Parathyroid adenoma (tissue), 2 donors: ENCODE results near the gene ZNF282.
"Not testable (repeated sequence)": the region's sequence is repeated elsewhere in the genome, so short reads cannot be mapped to it uniquely, and the experiment has no call there.

Experiments
- H2AFZ ChIP-seq: fragments of 300-600 bp; sonication (generic); one replicate; pipeline ENCODE4 v1.7.0; 2017; ENCODE audit warnings: antibody characterized with exemption, mild to moderate bottlenecking
- H3K27ac ChIP-seq: fragments of 300-600 bp; sonication (generic); one replicate; pipeline ENCODE4 v1.7.0; 2017
- H3K27me3 ChIP-seq: fragments of 300-600 bp; sonication (generic); one replicate; pipeline ENCODE4 v1.7.0; 2017; ENCODE audit warnings: low read length; ENCODE audit not compliant: control insufficient read depth, insufficient read depth
- H3K36me3 ChIP-seq: fragments of 300-600 bp; sonication (generic); one replicate; pipeline ENCODE4 v1.7.0; 2017; ENCODE audit warnings: low read length; ENCODE audit not compliant: control insufficient read depth, insufficient read depth
- H3K4me1 ChIP-seq: fragments of 300-600 bp; sonication (generic); one replicate; pipeline ENCODE4 v1.7.0; 2017; ENCODE audit warnings: control low read depth
- H3K4me2 ChIP-seq: fragments of 300-600 bp; sonication (generic); one replicate; pipeline ENCODE4 v1.7.0; 2017; ENCODE audit warnings: low read length
- H3K4me3 ChIP-seq: fragments of 300-600 bp; sonication (generic); one replicate; pipeline ENCODE4 v1.7.0; 2017; ENCODE audit warnings: low read depth, low read length
- H3K79me2 ChIP-seq: fragments of 300-600 bp; sonication (generic); one replicate; pipeline ENCODE4 v1.7.0; 2017; ENCODE audit warnings: control low read depth
- H3K9ac ChIP-seq: fragments of 300-600 bp; sonication (generic); one replicate; pipeline ENCODE4 v1.7.0; 2017; ENCODE audit warnings: mild to moderate bottlenecking
- H3K9me3 ChIP-seq: fragments of 300-600 bp; sonication (generic); one replicate; pipeline ENCODE4 v1.7.0; 2017; ENCODE audit warnings: low read length; ENCODE audit not compliant: control insufficient read depth
- CTCF ChIP-seq: fragments of 300-600 bp; sonication (generic); IDR thresholded peaks from one replicate; pipeline ENCODE4 v1.7.0; 2017; ENCODE audit warnings: antibody characterized with exemption, mild to moderate bottlenecking
- donor health status: primary hyperparathyroidism.

The ZNF282 gene

DNA sequence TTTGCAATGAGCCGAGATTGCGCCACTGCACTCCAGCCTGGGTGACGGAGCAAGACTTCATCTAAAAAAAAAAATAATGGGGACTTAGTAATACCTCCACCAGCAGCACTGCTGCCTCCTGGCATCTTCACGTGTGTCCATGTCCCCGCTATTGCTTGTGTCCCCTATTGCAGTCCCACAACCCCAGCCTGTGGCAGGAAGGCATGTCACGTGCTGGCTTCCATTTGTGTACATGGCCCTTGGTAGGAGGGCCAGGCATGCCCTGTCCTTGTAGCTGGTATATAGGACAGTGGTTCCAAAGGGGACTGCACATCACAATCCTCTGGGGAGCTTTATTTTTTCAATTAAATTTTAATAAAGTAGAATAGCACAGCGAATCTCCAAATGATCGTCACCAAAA is 72.4 kb downstream of the ZNF282 start:
- Histone ChIP-seq H3K36me3 (no peaks in the 10 kb centered on the region), H3K27ac (no peak overlapping the region), H3K9ac (no peak overlapping the region), H3K4me2 (no peak overlapping the region), H3K4me1 (no peaks in the 10 kb centered on the region), H2AFZ (no peak overlapping the region), H3K79me2 (no peaks in the 10 kb centered on the region), H3K27me3 (no peaks in the 10 kb centered on the region), H3K9me3 (no peaks in the 10 kb centered on the region), H3K4me3 (no peak overlapping the region)
- TF ChIP-seq CTCF = no peak

DNA sequence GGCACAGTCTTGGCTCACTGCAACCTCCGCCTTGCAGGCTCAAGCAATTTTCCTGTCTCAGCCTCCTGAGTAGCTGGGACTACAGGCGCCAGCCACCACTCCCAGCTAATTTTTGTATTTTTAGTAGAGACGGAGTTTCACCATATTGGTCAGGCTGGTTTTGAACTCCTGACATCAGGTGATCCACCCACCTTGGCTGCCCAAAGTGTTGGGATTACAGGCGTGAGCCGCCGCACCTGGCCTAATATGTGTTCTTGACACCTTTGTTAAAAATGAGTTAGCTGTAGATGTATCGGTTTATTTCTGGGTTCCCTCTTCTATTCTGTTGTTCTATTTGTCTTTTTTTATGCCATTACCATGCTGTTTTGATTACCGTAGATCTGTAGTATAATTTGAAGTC is 79.1 kb downstream of the ZNF282 start:
- not testable (repeated sequence) for H3K9ac ChIP-seq, H3K4me1 ChIP-seq, H3K27ac ChIP-seq, H3K4me3 ChIP-seq, H3K36me3 ChIP-seq, H3K79me2 ChIP-seq, H3K27me3 ChIP-seq, H3K9me3 ChIP-seq, H3K4me2 ChIP-seq, H2AFZ ChIP-seq
